ENCODE measurements around the gene EEFSEC.

GRCh38 chr3:128174675-128175590 lies 21.7 kb downstream of the EEFSEC start:
- TF ChIP-seq CTCF (IDR thresholded peaks at IDR 0.05) = no peak
- TF ChIP-seq POLR2A (IDR thresholded peaks at IDR 0.05) = no peak

Measured in adrenal gland (tissue), 5 donors.